ENCODE results near the gene P2RX6.

- TF ChIP-seq, protein P1, sequence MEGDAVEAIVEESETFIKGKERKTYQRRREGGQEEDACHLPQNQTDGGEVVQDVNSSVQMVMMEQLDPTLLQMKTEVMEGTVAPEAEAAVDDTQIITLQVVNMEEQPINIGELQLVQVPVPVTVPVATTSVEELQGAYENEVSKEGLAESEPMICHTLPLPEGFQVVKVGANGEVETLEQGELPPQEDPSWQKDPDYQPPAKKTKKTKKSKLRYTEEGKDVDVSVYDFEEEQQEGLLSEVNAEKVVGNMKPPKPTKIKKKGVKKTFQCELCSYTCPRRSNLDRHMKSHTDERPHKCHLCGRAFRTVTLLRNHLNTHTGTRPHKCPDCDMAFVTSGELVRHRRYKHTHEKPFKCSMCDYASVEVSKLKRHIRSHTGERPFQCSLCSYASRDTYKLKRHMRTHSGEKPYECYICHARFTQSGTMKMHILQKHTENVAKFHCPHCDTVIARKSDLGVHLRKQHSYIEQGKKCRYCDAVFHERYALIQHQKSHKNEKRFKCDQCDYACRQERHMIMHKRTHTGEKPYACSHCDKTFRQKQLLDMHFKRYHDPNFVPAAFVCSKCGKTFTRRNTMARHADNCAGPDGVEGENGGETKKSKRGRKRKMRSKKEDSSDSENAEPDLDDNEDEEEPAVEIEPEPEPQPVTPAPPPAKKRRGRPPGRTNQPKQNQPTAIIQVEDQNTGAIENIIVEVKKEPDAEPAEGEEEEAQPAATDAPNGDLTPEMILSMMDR (conservative IDR thresholded peaks at IDR 0.05; ENCODE audit: low read depth, low read length): no peak
- no peak for TF ChIP-seq MXI1 (IDR thresholded peaks at IDR 0.05; ENCODE audit: borderline replicate concordance, low read depth, low read length)
- no peak for TF ChIP-seq RAD21 (IDR thresholded peaks at IDR 0.05; ENCODE audit: low read length)
- no peak for TF ChIP-seq SMC3 (IDR thresholded peaks at IDR 0.05; ENCODE audit: low read depth, low read length)
- TF ChIP-seq CEBPB (IDR thresholded peaks at IDR 0.05; ENCODE audit: low read depth, low read length): no peak
- no peak for TF ChIP-seq POLR2A (IDR thresholded peaks at IDR 0.05; ENCODE audit: low read depth, low read length)
- no peak for TF ChIP-seq FOS (IDR thresholded peaks at IDR 0.05; ENCODE audit: low read depth, low read length)
- TF ChIP-seq USF2 (IDR thresholded peaks at IDR 0.05; ENCODE audit: low read depth, low read length): no peak
- TF ChIP-seq RFX5 (IDR thresholded peaks at IDR 0.05; ENCODE audit: low read depth, low read length): no peak
- TF ChIP-seq RCOR1 (IDR thresholded peaks at IDR 0.05; ENCODE audit: insufficient replicate concordance, low read length): no peak
- TF ChIP-seq ELK1 (IDR thresholded peaks at IDR 0.05; ENCODE audit: borderline replicate concordance, low read depth, low read length): no peak
- TF ChIP-seq BHLHE40 (IDR thresholded peaks at IDR 0.05; ENCODE audit: low read depth, low read length): no peak
- no peak for TF ChIP-seq MAZ (IDR thresholded peaks at IDR 0.05; ENCODE audit: borderline replicate concordance, low read depth, low read length)
- TF ChIP-seq NFE2L2 (IDR thresholded peaks at IDR 0.05; ENCODE audit: low read depth, low read length): no peak
Observed at GRCh38 chr22:21034989-21035388, 20.0 kb downstream of the P2RX6 start.
